Type B pancreatic cell (in vitro differentiated cells): ENCODE measurements around the gene SPCS1. TPM values are rescaled to one million over a fixed set of nuclear protein-coding genes. Genes with fewer than 3 reads are reported as not detected.
A peak's percentile ranks its signal among the peaks of the same experiment; 100 is the strongest.

ENCODE experiments used
- DNase-seq: peaks from one replicate; pipeline ENCODE4 v3.0.0; 2021; ENCODE audit warnings: mixed read lengths; ENCODE audit not compliant: unreplicated experiment; ENCODE audit errors: extremely low spot score
- H3K27ac Mint-ChIP-seq: 2 replicates; pipeline ENCODE4 v1.8.0; 2021; ENCODE audit warnings: mild to moderate bottlenecking, mixed read lengths
- H3K27me3 Mint-ChIP-seq: 2 replicates; pipeline ENCODE4 v1.8.0; 2021; ENCODE audit warnings: mixed read lengths
- H3K36me3 Mint-ChIP-seq: 2 replicates; pipeline ENCODE4 v1.8.0; 2021; ENCODE audit warnings: mixed read lengths
- H3K4me1 Mint-ChIP-seq: one replicate; pipeline ENCODE4 v1.8.0; 2021; ENCODE audit warnings: mixed read lengths; ENCODE audit not compliant: unreplicated experiment
- H3K4me3 Mint-ChIP-seq: 2 replicates; pipeline ENCODE4 v1.8.0; 2021; ENCODE audit warnings: mild to moderate bottlenecking, mixed read lengths
- H3K9me3 Mint-ChIP-seq: 2 replicates; pipeline ENCODE4 v1.8.0; 2021; ENCODE audit warnings: mixed read lengths
- CTCF ChIP-seq: fragments of 200-600 bp; sonication (generic); conservative IDR thresholded peaks from 2 replicates; pipeline ENCODE4 v1.5.0; 2021; ENCODE audit warnings: antibody characterized with exemption, mild to moderate bottlenecking
- total RNA-seq: library from RNA; stranded (reverse); gene quantifications from 2 replicates; pipeline ENCODE4 v1.2.1, GENCODE V29; 2021; ENCODE audit warnings: low replicate concordance

Gene SPCS1
- total RNA-seq, 1 donor from 2014 or later, result 102 TPM

- H3K27ac Mint-ChIP-seq, result no peak overlapping the region
- no peaks in the 10 kb centered on the region for H3K27me3 Mint-ChIP-seq
- DNase-seq, result no peak
- no peaks in the 10 kb centered on the region for H3K4me1 Mint-ChIP-seq
- H3K9me3 Mint-ChIP-seq, result no peaks in the 10 kb centered on the region
- no peak overlapping the region for H3K4me3 Mint-ChIP-seq
- peaks cover 26% of the 10 kb centered on the region for H3K36me3 Mint-ChIP-seq
- TF ChIP-seq CTCF, result no peak
Measured at GRCh38 chr3:52715714-52716305, 9.9 kb downstream of the SPCS1 start.

- no peak for DNase-seq
- Mint-ChIP-seq H3K36me3 (peaks cover 23% of the 10 kb centered on the region), H3K4me3 (no peak overlapping the region), H3K27ac (no peak overlapping the region), H3K4me1 (no peaks in the 10 kb centered on the region), H3K9me3 (no peaks in the 10 kb centered on the region), H3K27me3 (no peaks in the 10 kb centered on the region)
- TF ChIP-seq CTCF, result no peak
Measured at GRCh38 chr3:52719618-52720017, 13.7 kb downstream of the SPCS1 start.

- no peak for TF ChIP-seq CTCF
- H3K27ac Mint-ChIP-seq, result no peak overlapping the region
- no peak overlapping the region for H3K4me3 Mint-ChIP-seq
- no peaks in the 10 kb centered on the region for H3K4me1 Mint-ChIP-seq
- no peaks in the 10 kb centered on the region for H3K9me3 Mint-ChIP-seq
- no peaks in the 10 kb centered on the region for H3K27me3 Mint-ChIP-seq
- H3K36me3 Mint-ChIP-seq, result peaks cover 28% of the 10 kb centered on the region
- DNase-seq, result peak; percentile 20
Measured at GRCh38 chr3:52721002-52721729, 15.3 kb downstream of the SPCS1 start.

GRCh38 chr3:52721730-52722008 lies 15.8 kb downstream of the SPCS1 start:
- no peaks in the 10 kb centered on the region for H3K4me1 Mint-ChIP-seq
- no peak overlapping the region for H3K4me3 Mint-ChIP-seq
- H3K27ac Mint-ChIP-seq, result no peak overlapping the region
- H3K27me3 Mint-ChIP-seq, result no peaks in the 10 kb centered on the region
- DNase-seq, result peak; percentile 10
- H3K36me3 Mint-ChIP-seq, result peaks cover 29% of the 10 kb centered on the region
- TF ChIP-seq CTCF, result no peak
- no peaks in the 10 kb centered on the region for H3K9me3 Mint-ChIP-seq

GRCh38 chr3:52722491-52722890 lies 16.6 kb downstream of the SPCS1 start:
- no peaks in the 10 kb centered on the region for H3K27me3 Mint-ChIP-seq
- H3K27ac Mint-ChIP-seq, result no peak overlapping the region
- peaks cover 34% of the 10 kb centered on the region for H3K36me3 Mint-ChIP-seq
- no peak overlapping the region for H3K4me3 Mint-ChIP-seq
- no peaks in the 10 kb centered on the region for H3K4me1 Mint-ChIP-seq
- TF ChIP-seq CTCF, result no peak
- DNase-seq, result peak; percentile 32
- no peaks in the 10 kb centered on the region for H3K9me3 Mint-ChIP-seq
